ENCODE results near the gene FAM227A. TPM values are rescaled to one million over a fixed set of nuclear protein-coding genes. Genes with fewer than 3 reads are reported as not detected.
"Not testable (repeated sequence)": the region's sequence is repeated elsewhere in the genome, so short reads cannot be mapped to it uniquely, and the experiment has no call there.

The FAM227A gene
- total and polyA plus RNA-seq, 3 experiments from 2014 or later = 0.08 to 0.92 (median 0.75) TPM

- DNase-seq = no peak
- Histone ChIP-seq H3K36me3 (ENCODE audit: insufficient read depth, low read length) (no peaks in the 10 kb centered on the region), H3K4me3 (ENCODE audit: low read length) (no peak overlapping the region), H3K9me3 (ENCODE audit: low read length) (no peaks in the 10 kb centered on the region), H3K4me1 (ENCODE audit: insufficient read depth, low read length) (no peaks in the 10 kb centered on the region), H3K27me3 (ENCODE audit: insufficient read depth, low read length, poor library complexity, severe bottlenecking) (no peaks in the 10 kb centered on the region), H3K27ac (ENCODE audit: low read depth, low read length) (no peak overlapping the region)
- Mint-ChIP-seq H3K4me3 (no peak overlapping the region), H3K36me3 (no peaks in the 10 kb centered on the region), H3K27ac (peak overlapping the region in 1 of 8 donors; percentile 43), H3K27me3 (peaks cover 9 to 17% of the 10 kb centered on the region in 2 donors), H3K4me1 (no peaks in the 10 kb centered on the region), H3K9me3 (no peaks in the 10 kb centered on the region)
- ChIA-PET CTCF (no interaction called here), POLR2A (interaction anchor here (0.6 kb wide), 1 partner anchor 82 kb away, joined by 6 read pairs; no protein-coding TSS in a partner anchor)
Observed at GRCh38 chr22:38601221-38601764, 54.9 kb downstream of the FAM227A start.

GRCh38 chr22:38599466-38599865, 56.7 kb downstream of the FAM227A start:
- POLR2A ChIA-PET = no interaction called here
- Histone ChIP-seq H3K4me3 (ENCODE audit: low read length) (no peak overlapping the region), H3K36me3 (ENCODE audit: insufficient read depth, low read length) (no peaks in the 10 kb centered on the region), H3K27me3 (ENCODE audit: insufficient read depth, low read length, poor library complexity, severe bottlenecking) (peaks cover 4% of the 10 kb centered on the region), H3K27ac (ENCODE audit: low read depth, low read length) (no peak overlapping the region), H3K9me3 (ENCODE audit: low read length) (no peaks in the 10 kb centered on the region), H3K4me1 (ENCODE audit: insufficient read depth, low read length) (no peaks in the 10 kb centered on the region)
- H3K27ac Mint-ChIP-seq = no peak overlapping the region
- peaks cover 7 to 20% of the 10 kb centered on the region in 2 donors for H3K27me3 Mint-ChIP-seq
- H3K9me3 Mint-ChIP-seq = no peaks in the 10 kb centered on the region
- DNase-seq = no peak
- no peaks in the 10 kb centered on the region for H3K36me3 Mint-ChIP-seq
- CTCF ChIA-PET = no interaction called here
- no peak overlapping the region for H3K4me3 Mint-ChIP-seq
- H3K4me1 Mint-ChIP-seq = no peaks in the 10 kb centered on the region

DNA sequence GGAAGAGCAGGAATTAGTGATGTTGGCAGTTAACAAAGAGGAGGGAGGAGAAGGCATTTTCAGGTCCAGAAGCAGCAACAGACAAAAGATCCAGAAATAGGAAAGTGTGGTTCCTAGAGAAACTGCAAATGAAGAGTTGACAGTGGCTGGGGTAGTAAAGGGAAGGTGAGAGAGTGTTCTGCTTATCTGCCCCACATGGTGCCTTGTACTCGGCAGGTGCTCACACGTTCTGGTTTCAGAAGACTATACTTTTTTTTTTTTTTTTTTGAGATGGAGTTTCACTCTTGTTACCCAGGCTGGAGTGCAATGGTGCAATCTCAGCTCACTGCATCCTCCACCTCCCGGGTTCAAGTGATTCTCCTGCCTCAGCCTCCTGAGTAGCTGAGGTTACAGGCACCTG, 73.3 kb downstream of the FAM227A start:
- Mint-ChIP-seq H3K27ac (peak overlapping the region in 1 of 8 donors; percentile 89), H3K36me3 (peaks cover 0 to 15% (median 3%) of the 10 kb centered on the region in 3 donors), H3K27me3 (peaks cover 3 to 17% of the 10 kb centered on the region in 2 donors)
- H3K9me3 Mint-ChIP-seq; H3K4me3 Mint-ChIP-seq; H3K4me1 ChIP-seq (ENCODE audit: insufficient read depth, low read length); DNase-seq; H3K9me3 ChIP-seq (ENCODE audit: low read length); H3K36me3 ChIP-seq (ENCODE audit: insufficient read depth, low read length); POLR2A ChIA-PET; H3K4me3 ChIP-seq (ENCODE audit: low read length); H3K27me3 ChIP-seq (ENCODE audit: insufficient read depth, low read length, poor library complexity, severe bottlenecking); H3K4me1 Mint-ChIP-seq; H3K27ac ChIP-seq (ENCODE audit: low read depth, low read length): not testable (repeated sequence)
- CTCF ChIA-PET = interaction anchor here (1.2 kb wide), 1 partner anchor 11 kb away, joined by 3 read pairs; no protein-coding TSS in a partner anchor

GRCh38 chr22:38578505-38578904, 77.7 kb downstream of the FAM227A start:
- no peak overlapping the region for H3K27ac ChIP-seq (ENCODE audit: low read depth, low read length)
- POLR2A ChIA-PET = no interaction called here
- no peaks in the 10 kb centered on the region for H3K9me3 ChIP-seq (ENCODE audit: low read length)
- Mint-ChIP-seq H3K27ac (no peak overlapping the region), H3K4me3 (no peak overlapping the region), H3K36me3 (no peaks in the 10 kb centered on the region), H3K9me3 (no peaks in the 10 kb centered on the region), H3K27me3 (peaks cover 1 to 9% of the 10 kb centered on the region in 2 donors), H3K4me1 (no peaks in the 10 kb centered on the region)
- CTCF ChIA-PET = no interaction called here
- H3K27me3 ChIP-seq (ENCODE audit: insufficient read depth, low read length, poor library complexity, severe bottlenecking) = no peaks in the 10 kb centered on the region
- H3K36me3 ChIP-seq (ENCODE audit: insufficient read depth, low read length) = no peaks in the 10 kb centered on the region
- H3K4me3 ChIP-seq (ENCODE audit: low read length) = no peak overlapping the region
- DNase-seq = no peak
- H3K4me1 ChIP-seq (ENCODE audit: insufficient read depth, low read length) = no peaks in the 10 kb centered on the region

DNA sequence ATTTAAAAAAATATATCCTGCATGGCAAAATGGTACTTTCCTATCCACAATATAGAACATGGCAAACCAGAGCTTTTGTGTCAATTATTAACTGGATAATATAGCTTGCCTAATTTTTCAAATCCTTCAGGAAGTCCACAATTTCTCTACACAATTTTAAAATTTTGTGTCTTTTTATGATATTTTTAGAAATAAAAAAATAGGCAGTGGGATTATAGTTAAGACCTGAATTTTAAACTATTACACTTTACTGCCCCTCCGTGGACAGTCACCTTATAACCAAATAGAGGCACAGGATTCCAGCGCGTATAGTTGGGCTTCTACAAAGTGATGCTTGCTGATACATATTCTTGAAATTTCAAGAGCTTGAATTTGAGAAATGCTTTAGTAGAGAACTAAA, 84.1 kb downstream of the FAM227A start:
- H3K27me3 ChIP-seq (ENCODE audit: insufficient read depth, low read length, poor library complexity, severe bottlenecking) = no peaks in the 10 kb centered on the region
- Mint-ChIP-seq H3K27ac (no peak overlapping the region), H3K4me1 (peaks cover 13 to 23% (median 20%) of the 10 kb centered on the region in 3 donors), H3K4me3 (no peak overlapping the region), H3K36me3 (peaks cover 0 to 1% (median 0%) of the 10 kb centered on the region in 3 donors), H3K27me3 (no peaks in the 10 kb centered on the region), H3K9me3 (no peaks in the 10 kb centered on the region)
- H3K4me3 ChIP-seq (ENCODE audit: low read length) = no peak overlapping the region
- DNase-seq = peak in 2 of 5 donors; percentile 18 to 28
- H3K9me3 ChIP-seq (ENCODE audit: low read length) = no peaks in the 10 kb centered on the region
- H3K27ac ChIP-seq (ENCODE audit: low read depth, low read length) = no peak overlapping the region
- H3K4me1 ChIP-seq (ENCODE audit: insufficient read depth, low read length) = peaks cover 15% of the 10 kb centered on the region
- ChIA-PET POLR2A (interaction anchor here (0.6 kb wide), 1 partner anchor 87 kb away, joined by 5 read pairs; no protein-coding TSS in a partner anchor), CTCF (interaction anchor here (1.0 to 1.3 kb wide), 5 partner anchors 11 to 520 kb away, joined by 3 to 7 read pairs (median 3); no protein-coding TSS in a partner anchor)
- H3K36me3 ChIP-seq (ENCODE audit: insufficient read depth, low read length) = no peaks in the 10 kb centered on the region

DNA sequence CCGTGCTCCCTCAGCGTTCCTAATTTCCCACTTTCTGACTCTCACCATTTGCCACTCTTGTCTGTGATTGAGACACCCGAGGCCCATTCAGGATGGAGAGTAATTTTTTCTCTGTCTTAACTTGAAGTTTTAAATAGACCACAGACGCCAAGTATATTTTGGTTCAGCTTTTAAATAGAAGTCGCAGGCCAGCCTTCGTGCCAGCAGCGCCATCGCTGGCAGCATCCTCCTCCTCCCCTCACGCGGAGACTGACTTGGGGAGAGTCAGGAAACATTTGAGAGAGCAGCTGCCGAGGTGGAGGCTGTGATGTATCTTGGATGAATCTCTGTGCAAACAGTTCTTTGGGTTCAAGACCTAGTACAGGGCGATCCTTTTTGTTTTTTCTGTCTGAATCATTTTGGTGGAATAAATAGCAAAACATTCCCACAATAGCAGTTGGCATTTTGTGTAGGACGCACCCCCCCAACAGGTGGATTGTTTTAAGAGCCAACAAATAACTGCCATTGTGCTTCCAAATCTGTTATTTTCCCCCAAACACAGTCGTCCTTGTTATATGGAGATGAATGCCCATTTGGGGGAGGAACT, 85.3 kb downstream of the FAM227A start:
- Histone ChIP-seq H3K36me3 (ENCODE audit: insufficient read depth, low read length) (no peaks in the 10 kb centered on the region), H3K9me3 (ENCODE audit: low read length) (no peaks in the 10 kb centered on the region), H3K4me3 (ENCODE audit: low read length) (peak overlapping the region; percentile 91), H3K27me3 (ENCODE audit: insufficient read depth, low read length, poor library complexity, severe bottlenecking) (no peaks in the 10 kb centered on the region), H3K4me1 (ENCODE audit: insufficient read depth, low read length) (peaks cover 15% of the 10 kb centered on the region), H3K27ac (ENCODE audit: low read depth, low read length) (peak overlapping the region; percentile 74)
- Mint-ChIP-seq H3K27me3 (no peaks in the 10 kb centered on the region), H3K4me3 (peak overlapping the region; percentile 85 to 96 (median 91)), H3K27ac (peak overlapping the region; percentile 66 to 98 (median 94)), H3K4me1 (peaks cover 13 to 23% (median 20%) of the 10 kb centered on the region in 3 donors), H3K36me3 (peaks cover 0 to 1% (median 0%) of the 10 kb centered on the region in 3 donors), H3K9me3 (no peaks in the 10 kb centered on the region)
- CTCF ChIA-PET = interaction anchor here (0.6 kb wide), 1 partner anchor 704 kb away, joined by 4 read pairs; no protein-coding TSS in a partner anchor
- DNase-seq = peak; percentile 2 to 59 (median 23)
- POLR2A ChIA-PET = no interaction called here

GRCh38 chr22:38569972-38570778, 86.0 kb downstream of the FAM227A start, which contains the start of gene DMC1:
TSS of gene DMC1 (minus strand) at chr22:38570183. CDS start at chr22:38568256, 1,927 bp downstream.
- Histone ChIP-seq H3K36me3 (ENCODE audit: insufficient read depth, low read length) (no peaks in the 10 kb centered on the region), H3K4me1 (ENCODE audit: insufficient read depth, low read length) (peaks cover 15% of the 10 kb centered on the region), H3K9me3 (ENCODE audit: low read length) (no peaks in the 10 kb centered on the region), H3K27ac (ENCODE audit: low read depth, low read length) (peak within 1 kb of the TSS; percentile 74), H3K27me3 (ENCODE audit: insufficient read depth, low read length, poor library complexity, severe bottlenecking) (no peaks in the 10 kb centered on the region), H3K4me3 (ENCODE audit: low read length) (peak within 1 kb of the TSS; percentile 91)
- Mint-ChIP-seq H3K4me3 (peak within 1 kb of the TSS; percentile 85 to 96 (median 91)), H3K27ac (peak within 1 kb of the TSS; percentile 66 to 98 (median 94)), H3K27me3 (no peaks in the 10 kb centered on the region), H3K36me3 (peaks cover 0 to 1% (median 0%) of the 10 kb centered on the region in 3 donors), H3K4me1 (peaks cover 13 to 23% (median 20%) of the 10 kb centered on the region in 3 donors), H3K9me3 (no peaks in the 10 kb centered on the region)
- CTCF ChIA-PET = interaction anchor here (0.6 kb wide), 1 partner anchor 57 kb away, joined by 3 read pairs; no protein-coding TSS in a partner anchor
- POLR2A ChIA-PET = no interaction called here
- peak; percentile 85 to 99 (median 95) for DNase-seq

All from CD8-positive, alpha-beta memory T cell (primary cell).